WERI-Rb-1 (cell line): Measurements from ENCODE around the gene KCNK5.

ENCODE experiments used
- DNase-seq: peaks from one replicate; pipeline ENCODE4 v3.0.0-alpha.2; 2020
- H3K27ac ChIP-seq: fragments of 250-450 bp; sonication (Bioruptor Pico); 2 replicates; pipeline ENCODE4 v1.5.1; 2020; ENCODE audit warnings: mild to moderate bottlenecking, moderate library complexity
- H3K27me3 ChIP-seq: fragments of 250-450 bp; sonication (Bioruptor Pico); 2 replicates; pipeline ENCODE4 v1.5.1; 2021; ENCODE audit warnings: mild to moderate bottlenecking, low read depth, moderate library complexity; ENCODE audit not compliant: insufficient read depth, severe bottlenecking
- H3K36me3 ChIP-seq: fragments of 250-450 bp; sonication (Bioruptor Pico); 2 replicates; pipeline ENCODE4 v1.5.1; 2020; ENCODE audit warnings: mild to moderate bottlenecking, moderate library complexity
- H3K4me3 ChIP-seq: 2 replicates; pipeline ENCODE4 v1.5.1; 2011; ENCODE audit warnings: low read depth, mild to moderate bottlenecking, control low read depth, low read length
- H3K9me3 ChIP-seq: fragments of 250-450 bp; sonication (Bioruptor Pico); 2 replicates; pipeline ENCODE4 v1.5.1; 2021; ENCODE audit warnings: mild to moderate bottlenecking, moderate library complexity; ENCODE audit not compliant: severe bottlenecking
- CTCF ChIP-seq: IDR thresholded peaks from 2 replicates; pipeline ENCODE4 v1.5.1; 2011; ENCODE audit warnings: low read depth, mild to moderate bottlenecking, control low read depth, inconsistent platforms, low read length

Gene KCNK5

GRCh38 chr6:39250507-39250906 lies 21.2 kb upstream of the KCNK5 start:
- H3K27me3 ChIP-seq, result no peaks in the 10 kb centered on the region
- H3K9me3 ChIP-seq, result peaks cover 10% of the 10 kb centered on the region
- no peak for DNase-seq
- no peak overlapping the region for H3K4me3 ChIP-seq
- no peak overlapping the region for H3K27ac ChIP-seq
- no peaks in the 10 kb centered on the region for H3K36me3 ChIP-seq
- TF ChIP-seq CTCF, result no peak

- Histone ChIP-seq H3K4me3 (no peak overlapping the region), H3K9me3 (peaks cover 2% of the 10 kb centered on the region), H3K27me3 (no peaks in the 10 kb centered on the region), H3K27ac (no peak overlapping the region), H3K36me3 (no peaks in the 10 kb centered on the region)
- DNase-seq, result no peak
- no peak for TF ChIP-seq CTCF
Observed at GRCh38 chr6:39249278-39249677, 20.0 kb upstream of the KCNK5 start.

GRCh38 chr6:39247667-39248194 lies 18.5 kb upstream of the KCNK5 start:
- H3K27ac ChIP-seq, result no peak overlapping the region
- H3K9me3 ChIP-seq, result no peaks in the 10 kb centered on the region
- H3K27me3 ChIP-seq, result no peaks in the 10 kb centered on the region
- no peak for TF ChIP-seq CTCF
- H3K4me3 ChIP-seq, result no peak overlapping the region
- no peak for DNase-seq
- H3K36me3 ChIP-seq, result no peaks in the 10 kb centered on the region

GRCh38 chr6:39243809-39244208 lies 14.5 kb upstream of the KCNK5 start:
- H3K36me3 ChIP-seq, result no peaks in the 10 kb centered on the region
- H3K4me3 ChIP-seq, result no peak overlapping the region
- H3K27ac ChIP-seq, result no peak overlapping the region
- H3K27me3 ChIP-seq, result no peaks in the 10 kb centered on the region
- no peak for TF ChIP-seq CTCF
- no peak for DNase-seq
- no peaks in the 10 kb centered on the region for H3K9me3 ChIP-seq

- TF ChIP-seq CTCF, result no peak
- DNase-seq, result no peak
- no peak overlapping the region for H3K27ac ChIP-seq
- no peaks in the 10 kb centered on the region for H3K27me3 ChIP-seq
- H3K4me3 ChIP-seq, result no peak overlapping the region
- no peaks in the 10 kb centered on the region for H3K36me3 ChIP-seq
- no peaks in the 10 kb centered on the region for H3K9me3 ChIP-seq
Observed at GRCh38 chr6:39240155-39240757, 11.0 kb upstream of the KCNK5 start.
